Heart right ventricle (tissue), 16 donors: ENCODE results near the gene RIPPLY2. TPM values are rescaled to one million over a fixed set of nuclear protein-coding genes. Genes with fewer than 3 reads are reported as not detected.

Experiments used
- ATAC-seq, 8 donors: fragments of 200-7000 bp; cut with Tn5 transposase; one replicate each; pipeline ENCODE4 v1.9.1; 2020; ENCODE audit warnings: mild to moderate bottlenecking in 8 of 8, moderate library complexity in 8 of 8, moderate number of reproducible peaks in 1 of 8
- DNase-seq, 2 donors: peaks; one replicate each; pipeline ENCODE4 v3.0.0-alpha.2; 2020
- H3K27ac ChIP-seq, 10 donors: fragments of 200-600 bp; sonication (generic) in 2 of 10; one replicate each; pipeline versions ENCODE4 v1.5.0 to v1.8.0; 2020 to 2022; ENCODE audit warnings: mild to moderate bottlenecking in 3 of 10
- H3K27me3 ChIP-seq, 7 donors: fragments of 200-600 bp; one replicate each; pipeline ENCODE4 v1.8.0; 2021 to 2022; ENCODE audit warnings: mild to moderate bottlenecking in 2 of 7
- H3K36me3 ChIP-seq, 9 donors: fragments of 200-600 bp; sonication (generic) in 1 of 9; one replicate each; pipeline versions ENCODE4 v1.5.0 to v1.8.0; 2020 to 2022; ENCODE audit warnings: mild to moderate bottlenecking in 2 of 9
- H3K4me1 ChIP-seq, 9 donors: fragments of 200-600 bp; sonication (generic) in 1 of 9; one replicate each; pipeline versions ENCODE4 v1.5.0 to v1.8.0; 2020 to 2022; ENCODE audit warnings: mild to moderate bottlenecking in 4 of 9
- H3K4me3 ChIP-seq, 10 donors: fragments of 200-600 bp; sonication (generic) in 2 of 10; one replicate each; pipeline versions ENCODE4 v1.5.0 to v1.8.0; 2020 to 2022; ENCODE audit warnings: mild to moderate bottlenecking in 7 of 10, moderate library complexity in 2 of 10
- H3K9me3 ChIP-seq, 11 donors: fragments of 200-600 bp in 10 of 11; sonication (generic) in 2 of 11; one replicate each; pipeline versions ENCODE4 v1.5.0 to v1.8.0; 2013 to 2022; ENCODE audit warnings: mild to moderate bottlenecking in 2 of 11, control low read depth in 1 of 11, moderate library complexity in 1 of 11
- WGBS, 2 donors: extraction: QIAGEN DNeasy Blood & Tissue Kit; methylation state at CpG; one replicate each; pipeline ENCODE4 v1.1.7; 2013; ENCODE audit warnings: inconsistent platforms in 1 of 2; 5-methylcytosine and 5-hydroxymethylcytosine counted together
- intact Hi-C, 10 donors: fragments of 100-400 bp; cut with DNase I; formaldehyde crosslinking; loops; one replicate each; pipeline versions ENCODE4 v1.11.1 to v1.14.2; 2022
- polyA plus RNA-seq, 2 donors: library from polyadenylated mRNA; stranded (reverse); fragments of 200-250 nt; gene quantifications; one replicate each; pipeline ENCODE4 v1.2.3, GENCODE V29; 2013
- total RNA-seq, 10 donors: library from RNA; stranded (reverse); fragmentation: NEBNext Ultra II Directional in 3 of 10; extraction: Animal tissue kit (Norgen Biotek cat#: 25700) in 3 of 10; gene quantifications; one replicate each; pipeline versions ENCODE4 v1.2.1 to v1.2.4, GENCODE V29; 2021 to 2023
- TF ChIP-seq, protein P1 (sequence below), 9 donors: fragments of 200-600 bp; sonication (generic) in 2 of 9; IDR thresholded peaks; one replicate each; pipeline versions ENCODE4 v1.5.0 to v1.8.0; 2021 to 2022; ENCODE audit warnings: antibody characterized with exemption in 9 of 9, mild to moderate bottlenecking in 5 of 9, moderate library complexity in 1 of 9
- donor health status: Arrhythmogenic right ventricular cardiomyopathy.
- donor health status: ischemic (EF 13 %, LVEDD 7.1; RV severe dilation, severe dysfunction).
- donor health status: healthy with polysubstance abuse.
- donor health status: DM: no; HTN: yes; CAD: no.
- donor health status: DM: no; HTN: no; CAD: no.
- donor health status: ischemic (EF 25% LVEDD 6.9; RV normal size, moderate dysfunction).
- donor health status: ischemic (EF 25% LVEDD 5.7; RV mildly dilated, moderate dysfunction).
- donor health status: healthy.
- donor health status: DM: yes; HTN: yes; CAD: no.
- donor health status: Ischemic cardiomyopathy.
- donor health status: ischemic (EF 35%, LVEDD 5.7; RV mildly dilated, moderate dysfunction).
- donor health status: nonischemic (EF 11% LVEDD 7.7; RV severe dilation, severe dysfunction).
- donor health status: DM: yes; HTN: yes; CAD: no.
- donor health status: PGD.
- donor health status: ischemic (EF 29% LVEDD 5.4; RV normal size, mild dysfunction).
- donor health status: nonischemic (EF 23%, LVEDD 6.1; RV moderate dilation, normal function).

The RIPPLY2 gene
- total and polyA plus RNA-seq, 12 donors = 0.17 TPM; not detected in 11

DNA sequence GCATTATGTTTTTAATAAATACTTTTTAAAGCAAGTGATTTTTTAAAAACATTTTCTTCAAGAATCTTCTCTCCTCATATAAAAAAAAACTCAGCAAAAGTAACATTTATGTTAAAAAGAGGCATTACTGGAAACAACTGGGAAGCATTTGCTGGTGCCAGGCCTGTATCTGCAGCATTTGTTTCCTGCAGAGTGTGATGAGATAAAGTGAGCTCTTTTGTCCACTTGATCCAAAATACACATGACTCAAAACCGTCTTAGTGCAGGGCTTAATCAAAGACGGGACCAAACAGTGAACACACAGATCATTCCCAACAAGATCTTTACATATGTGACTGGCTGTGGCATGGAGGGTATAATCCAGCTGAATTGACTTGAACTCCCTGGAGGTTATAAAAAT lies 28.3 kb upstream of the RIPPLY2 start:
- no peak for ATAC-seq
- intact Hi-C loops = no loop called here
- Histone ChIP-seq H3K36me3 (no peaks in the 10 kb centered on the region), H3K4me3 (no peak overlapping the region), H3K9me3 (no peaks in the 10 kb centered on the region), H3K4me1 (no peaks in the 10 kb centered on the region), H3K27ac (no peak overlapping the region), H3K27me3 (peaks cover 0 to 3% (median 0%) of the 10 kb centered on the region in 7 donors)
- 4 to 6% methylated on average over 2 of the region's 2 CpGs for WGBS, 2 donors
- DNase-seq = no peak
- TF ChIP-seq, protein P1, sequence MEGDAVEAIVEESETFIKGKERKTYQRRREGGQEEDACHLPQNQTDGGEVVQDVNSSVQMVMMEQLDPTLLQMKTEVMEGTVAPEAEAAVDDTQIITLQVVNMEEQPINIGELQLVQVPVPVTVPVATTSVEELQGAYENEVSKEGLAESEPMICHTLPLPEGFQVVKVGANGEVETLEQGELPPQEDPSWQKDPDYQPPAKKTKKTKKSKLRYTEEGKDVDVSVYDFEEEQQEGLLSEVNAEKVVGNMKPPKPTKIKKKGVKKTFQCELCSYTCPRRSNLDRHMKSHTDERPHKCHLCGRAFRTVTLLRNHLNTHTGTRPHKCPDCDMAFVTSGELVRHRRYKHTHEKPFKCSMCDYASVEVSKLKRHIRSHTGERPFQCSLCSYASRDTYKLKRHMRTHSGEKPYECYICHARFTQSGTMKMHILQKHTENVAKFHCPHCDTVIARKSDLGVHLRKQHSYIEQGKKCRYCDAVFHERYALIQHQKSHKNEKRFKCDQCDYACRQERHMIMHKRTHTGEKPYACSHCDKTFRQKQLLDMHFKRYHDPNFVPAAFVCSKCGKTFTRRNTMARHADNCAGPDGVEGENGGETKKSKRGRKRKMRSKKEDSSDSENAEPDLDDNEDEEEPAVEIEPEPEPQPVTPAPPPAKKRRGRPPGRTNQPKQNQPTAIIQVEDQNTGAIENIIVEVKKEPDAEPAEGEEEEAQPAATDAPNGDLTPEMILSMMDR (IDR thresholded peaks at IDR 0.05) = no peak

- 58 to 74% methylated on average over 2 of the region's 2 CpGs for WGBS, 2 donors
Measured at GRCh38 chr6:83827050-83827449, 26.1 kb upstream of the RIPPLY2 start.

DNA sequence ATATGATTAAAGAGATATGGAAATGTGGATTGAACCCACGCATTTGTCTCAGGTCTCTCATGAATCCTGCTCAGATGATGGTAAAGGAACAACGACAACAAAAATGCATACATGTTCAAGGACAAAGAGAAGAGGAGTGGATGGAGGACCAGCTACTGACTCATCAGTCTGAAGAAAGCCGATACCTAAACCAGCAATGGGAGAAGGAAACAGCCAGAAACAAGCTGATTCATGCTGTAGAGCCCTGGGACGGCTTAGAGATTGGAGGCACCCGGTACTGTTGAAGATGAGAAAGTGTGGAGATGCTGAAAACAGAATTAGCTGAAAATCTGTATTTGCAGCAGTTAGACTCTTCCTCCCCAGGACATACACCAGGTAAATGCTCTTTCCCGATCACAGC lies 14.4 kb upstream of the RIPPLY2 start:
- Histone ChIP-seq H3K27me3 (peaks cover 0 to 6% (median 0%) of the 10 kb centered on the region in 7 donors), H3K9me3 (peaks cover 0 to 27% (median 6%) of the 10 kb centered on the region in 11 donors), H3K27ac (no peak overlapping the region), H3K36me3 (no peaks in the 10 kb centered on the region), H3K4me1 (no peaks in the 10 kb centered on the region), H3K4me3 (no peak overlapping the region)
- DNase-seq (no peak), ATAC-seq (no peak)
- TF ChIP-seq, protein P1 (IDR thresholded peaks at IDR 0.05) = no peak
- intact Hi-C loops = no loop called here
- 79 to 86% methylated on average over 6 of the region's 6 CpGs for WGBS, 2 donors

More at GRCh38 chr6:83827050-83827449, 26.1 kb upstream of the RIPPLY2 start:
- no peak for DNase-seq
- peaks cover 0 to 3% (median 0%) of the 10 kb centered on the region in 7 donors for H3K27me3 ChIP-seq
- no peak for ATAC-seq
- H3K9me3 ChIP-seq = no peaks in the 10 kb centered on the region
- H3K4me1 ChIP-seq = no peaks in the 10 kb centered on the region
- no peaks in the 10 kb centered on the region for H3K36me3 ChIP-seq
- H3K4me3 ChIP-seq = no peak overlapping the region
- TF ChIP-seq, protein P1 (IDR thresholded peaks at IDR 0.05) = no peak
- H3K27ac ChIP-seq = no peak overlapping the region
- intact Hi-C loops = no loop called here

DNA sequence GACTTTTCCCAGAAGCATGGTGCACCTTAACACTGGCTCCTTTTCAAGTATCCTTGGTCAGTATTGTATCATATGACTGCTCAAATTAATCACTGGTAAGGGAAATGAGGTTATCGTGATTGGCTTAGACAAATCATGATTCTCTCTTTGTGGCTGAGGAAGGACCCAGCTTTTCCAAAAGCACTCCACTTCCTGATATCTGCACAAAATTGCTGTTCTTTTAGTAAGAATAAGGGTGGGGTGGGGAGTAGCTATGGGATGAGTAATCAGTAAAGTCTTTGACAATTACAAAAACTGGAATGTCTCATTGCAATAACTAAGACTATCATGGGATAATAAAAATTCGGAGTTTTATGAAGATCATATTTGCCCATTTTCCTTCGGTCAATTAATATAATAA lies 9.0 kb upstream of the RIPPLY2 start:
- H3K4me1 ChIP-seq = no peaks in the 10 kb centered on the region
- ATAC-seq (no peak), DNase-seq (no peak)
- intact Hi-C loops = no loop called here
- H3K27me3 ChIP-seq = peaks cover 0 to 8% (median 0%) of the 10 kb centered on the region in 7 donors
- H3K9me3 ChIP-seq = peaks cover 0 to 9% (median 0%) of the 10 kb centered on the region in 11 donors
- no peak overlapping the region for H3K27ac ChIP-seq
- TF ChIP-seq, protein P1 (IDR thresholded peaks at IDR 0.05) = no peak
- no peaks in the 10 kb centered on the region for H3K36me3 ChIP-seq
- WGBS, 2 donors = 82 to 93% methylated on average over 3 of the region's 3 CpGs
- no peak overlapping the region for H3K4me3 ChIP-seq
